HUDEP-2 (cell line): ENCODE measurements around the gene DEFB125.
"Not testable (repeated sequence)": the region's sequence is repeated elsewhere in the genome, so short reads cannot be mapped to it uniquely, and the experiment has no call there.

Experiments used
- DNase-seq, 76 experiments: peaks; one replicate each; lab custom pipeline; 2025; ENCODE audit not compliant: unreplicated experiment in 76 of 76; lab: John Stamatoyannopoulos, UW

DEFB125 gene

GRCh38 chr20:87401-87800 is at the start of gene DEFB125:
Gene DEFB125, plus strand, starts transcription at chr20:87672. Its CDS starts 38 bp downstream, at chr20:87710.
- no peak for DNase-seq

GRCh38 chr20:60035-60918 is 27.2 kb upstream of the DEFB125 start:
- DNase-seq, result no peak

- no peak for DNase-seq
Observed at GRCh38 chr20:61230-61629, 26.2 kb upstream of the DEFB125 start.

GRCh38 chr20:61757-62156 is 25.7 kb upstream of the DEFB125 start:
- DNase-seq, result no peak

GRCh38 chr20:62487-62886 is 25.0 kb upstream of the DEFB125 start:
- no peak for DNase-seq

- DNase-seq, result no peak
Observed at GRCh38 chr20:64026-64603, 23.4 kb upstream of the DEFB125 start.

- no peak for DNase-seq
Observed at GRCh38 chr20:64766-65322, 22.6 kb upstream of the DEFB125 start.

GRCh38 chr20:77231-77630 is 10.2 kb upstream of the DEFB125 start:
- DNase-seq, result no peak

- DNase-seq, result no peak
Observed at GRCh38 chr20:78338-78737, 9.1 kb upstream of the DEFB125 start.

- DNase-seq, result no peak
Observed at GRCh38 chr20:79565-79964, 7.9 kb upstream of the DEFB125 start.

- no peak for DNase-seq
Observed at GRCh38 chr20:90651-91050, 3.2 kb downstream of the DEFB125 start.

GRCh38 chr20:93641-94040 is 6.2 kb downstream of the DEFB125 start:
- DNase-seq, result no peak

- no peak for DNase-seq
Observed at GRCh38 chr20:95215-95614, 7.7 kb downstream of the DEFB125 start.

GRCh38 chr20:97691-98090 is 10.2 kb downstream of the DEFB125 start:
- DNase-seq, result not testable (repeated sequence)

GRCh38 chr20:101975-102374 is 14.5 kb downstream of the DEFB125 start:
- DNase-seq, result no peak

GRCh38 chr20:103456-103855 is 16.0 kb downstream of the DEFB125 start:
- DNase-seq, result no peak

GRCh38 chr20:112396-112795 is 24.9 kb downstream of the DEFB125 start:
- DNase-seq, result no peak

GRCh38 chr20:117518-117917 is 30.0 kb downstream of the DEFB125 start:
- no peak for DNase-seq

GRCh38 chr20:129786-130323 is 42.4 kb downstream of the DEFB125 start:
- DNase-seq, result not testable (repeated sequence)

- DNase-seq, result peak in 17 of 76 experiments; percentile 0 to 38 (median 3)
Observed at GRCh38 chr20:137668-138490, 50.4 kb downstream of the DEFB125 start.

- no peak for DNase-seq
Observed at GRCh38 chr20:142290-142689, 54.8 kb downstream of the DEFB125 start, which contains the start of gene DEFB126. Gene DEFB126, plus strand, starts transcription at chr20:142590. Its CDS starts 39 bp downstream, at chr20:142629.
